HepG2 (cell line): ENCODE data around the gene LSS. TPM values are rescaled to one million over a fixed set of nuclear protein-coding genes. Genes with fewer than 3 reads are reported as not detected.

Experiments
- ATAC-seq: fragments of 200-7000 bp; cut with Tn5 transposase; 3 replicates; pipeline ENCODE4 v1.9.1; 2020; ENCODE audit warnings: mild to moderate bottlenecking, moderate library complexity
- BruUV-seq: library from RNA; stranded (reverse); fragments of 400-500 nt; replicated peaks from 2 replicates; lab custom pipeline; 2021; lab: Mats Ljungman, UMichigan
- CTCF ChIA-PET: fragments of 300-600 bp; formaldehyde crosslinking; extraction: SDS; loops from one replicate; lab custom pipeline; 2021; ENCODE audit warnings: low total read pairs, inconsistent platforms, low intra/inter-chr PET ratio; lab: Yijun Ruan, JAX
- POLR2A ChIA-PET: fragments of 350-600 bp; sonication (Branson Sonifier 250); formaldehyde crosslinking; loops from one replicate; lab custom pipeline; 2020; ENCODE audit warnings: antibody characterized with exemption, inconsistent platforms; lab: Yijun Ruan, JAX
- DNase-seq: peaks from one replicate; pipeline ENCODE4 v3.0.0-alpha.2; 2015; ENCODE audit warnings: low spot score
- FAIRE-seq: peaks from 3 replicates; lab custom pipeline; 2011; peaks lifted over from hg19 to GRCh38; lab: Jason Lieb, UNC
- H2AFZ ChIP-seq: one replicate; pipeline ENCODE4 v1.6.1; 2011; ENCODE audit warnings: low read length, inconsistent platforms
- H3K27ac ChIP-seq: fragments of 300-600 bp; 3 replicates; pipeline ENCODE4 v1.8.0; 2011; ENCODE audit warnings: mixed run types, mild to moderate bottlenecking, mixed read lengths, low read length, inconsistent platforms; ENCODE audit not compliant: insufficient read depth; ENCODE audit errors: extremely low read length
- H3K27me3 ChIP-seq, 2 experiments: fragments of 200-600 bp in 1 of 2; 2 replicates in 1 of 2; 3 replicates in 1 of 2; pipeline versions ENCODE4 v1.6.0 to v1.8.0; 2011; ENCODE audit warnings: low read length in 2 of 2, mild to moderate bottlenecking in 2 of 2, moderate library complexity in 2 of 2, inconsistent platforms in 1 of 2; ENCODE audit not compliant: insufficient read depth in 2 of 2, control insufficient read depth in 1 of 2
- H3K36me3 ChIP-seq, 2 experiments: fragments of 200-600 bp in 1 of 2; replicated peaks in 1 of 2; 2 replicates in 1 of 2; 3 replicates in 1 of 2; pipeline versions ENCODE4 v1.5.1 to v1.8.0; 2011; ENCODE audit warnings: low read length in 2 of 2, inconsistent platforms in 1 of 2; ENCODE audit not compliant: insufficient read depth in 2 of 2, control insufficient read depth in 1 of 2
- H3K4me1 ChIP-seq: 2 replicates; pipeline ENCODE4 v1.5.1; 2012; ENCODE audit warnings: low read length, inconsistent platforms; ENCODE audit not compliant: insufficient read depth
- H3K4me2 ChIP-seq: 2 replicates; pipeline ENCODE4 v1.6.0; 2011; ENCODE audit warnings: low read depth, low read length, inconsistent platforms
- H3K4me3 ChIP-seq, 3 experiments: fragments of 200-600 bp in 1 of 3; sonication (generic), shearing (Covaris generic) in 1 of 3; replicated peaks in 1 of 3; 2 replicates each; pipeline ENCODE4 v1.5.1; 2011 to 2016; ENCODE audit warnings: low read length in 3 of 3, inconsistent platforms in 2 of 3, low read depth in 2 of 3, mild to moderate bottlenecking in 2 of 3, control low read depth in 1 of 3, mixed read lengths in 1 of 3; ENCODE audit not compliant: insufficient read depth in 1 of 3
- H3K79me2 ChIP-seq: one replicate; pipeline ENCODE4 v1.6.1; 2011; ENCODE audit warnings: low read length, inconsistent platforms; ENCODE audit not compliant: insufficient read depth
- H3K9ac ChIP-seq: 2 replicates; pipeline ENCODE4 v1.6.0; 2011; ENCODE audit warnings: mild to moderate bottlenecking, low read depth, low read length, inconsistent platforms; ENCODE audit not compliant: insufficient read depth
- H3K9me3 ChIP-seq: 2 replicates; pipeline ENCODE4 v1.5.1; 2012; ENCODE audit warnings: mild to moderate bottlenecking, low read length
- H4K20me1 ChIP-seq: 2 replicates; pipeline ENCODE4 v1.6.0; 2011; ENCODE audit warnings: inconsistent platforms, mild to moderate bottlenecking, low read length, moderate library complexity; ENCODE audit not compliant: insufficient read depth
- AGO2 ChIP-seq: fragments of 200-400 bp; formaldehyde crosslinking; optimal IDR thresholded peaks from 2 replicates; pipeline ENCODE3; 2017; ENCODE audit warnings: mild to moderate bottlenecking, low read depth, low read length, moderate library complexity
- CTCF ChIP-seq: sonication (generic); formaldehyde crosslinking; IDR thresholded peaks from 2 replicates; pipeline ENCODE4 v1.5.0; 2020; ENCODE audit warnings: mild to moderate bottlenecking, missing genetic modification reagents, moderate library complexity
- DZIP1 ChIP-seq: sonication (generic); formaldehyde crosslinking; IDR thresholded peaks from 2 replicates; pipeline ENCODE4 v1.5.0; 2020; ENCODE audit warnings: mild to moderate bottlenecking, missing genetic modification reagents
- MYC ChIP-seq: sonication (generic); formaldehyde crosslinking; IDR thresholded peaks from 2 replicates; pipeline ENCODE4 v1.9.0; 2021; ENCODE audit warnings: missing genetic modification reagents, borderline replicate concordance
- STAG1 ChIP-seq: sonication (generic); formaldehyde crosslinking; IDR thresholded peaks from 2 replicates; pipeline ENCODE4 v1.4.0; 2020; ENCODE audit warnings: missing genetic modification reagents
- ZBTB49 ChIP-seq: sonication (generic); formaldehyde crosslinking; IDR thresholded peaks from 2 replicates; pipeline ENCODE4 v1.4.0; 2020; ENCODE audit warnings: missing genetic modification reagents, borderline replicate concordance
- ZNF276 ChIP-seq: sonication (generic); formaldehyde crosslinking; IDR thresholded peaks from 2 replicates; pipeline ENCODE4 v1.4.0; 2020; ENCODE audit warnings: mild to moderate bottlenecking, low read depth, missing genetic modification reagents
- ZNF326 ChIP-seq: sonication (generic); formaldehyde crosslinking; IDR thresholded peaks from 2 replicates; pipeline ENCODE4 v1.4.0; 2020; ENCODE audit warnings: missing genetic modification reagents, borderline replicate concordance
- WGBS: methylation state at CpG from one replicate; pipeline ENCODE4 v1.1.6; 2017; ENCODE audit warnings: low lambda C conversion rate; 5-methylcytosine and 5-hydroxymethylcytosine counted together
- in situ Hi-C: cut with HindIII; loops from 2 replicates; pipeline ENCODE4 v1.10.0; 2017; ENCODE audit warnings: low pct_unique_long_range_greater_than_20kb; ENCODE audit not compliant: extremely low pct_ligation_motif_present
- intact Hi-C: fragments of 100-400 bp; cut with micrococcal nuclease; formaldehyde crosslinking; loops from one replicate; pipeline ENCODE4 v1.10.0; 2022; ENCODE audit not compliant: unreplicated experiment
- polyA plus RNA-seq, 8 experiments: library from polyadenylated mRNA; depleted of rRNA in 3 of 8; stranded (reverse) in 7 of 8; unstranded in 1 of 8; fragments of >200 nt; fragmentation: Illumina TruSeq in 4 of 8; extraction: Trizol in 4 of 8; gene quantifications; 2 replicates each; pipeline versions ENCODE4 v1.2.1 to v1.2.3, GENCODE V29; 2011 to 2016; ENCODE audit warnings: low read depth in 4 of 8, missing spikeins in 1 of 8, mixed read lengths in 1 of 8; ENCODE audit not compliant: insufficient read depth in 1 of 8
- total RNA-seq, 5 experiments: library from RNA; depleted of rRNA; stranded (reverse); fragments of >200 nt; fragmentation: Illumina TruSeq; extraction: Trizol; gene quantifications; 2 replicates each; pipeline ENCODE4 v1.2.3, GENCODE V29; 2016; ENCODE audit warnings: low read depth in 1 of 5

LSS gene
- total and polyA plus RNA-seq, 2 of the 13 experiments (the other 11 are each of a cell fraction or from before 2014, with no cell fraction given) = 72.6 to 113 TPM

GRCh38 chr21:46268371-46268770, 39.8 kb upstream of the LSS start (continued):
- TF ChIP-seq AGO2 (no peak), ZNF276 (no peak), ZNF326 (CRISPR knock-in tag) (no peak), ZBTB49 (no peak), DZIP1 (no peak)

- H3K27ac ChIP-seq = no peak overlapping the region
- no peaks in the 10 kb centered on the region for H3K4me1 ChIP-seq
- in situ Hi-C loops (no loop called here), intact Hi-C loops (no loop called here)
- peaks cover 35 to 74% of the 10 kb centered on the region in 2 experiments for H3K36me3 ChIP-seq
- WGBS = 97% methylated on average over 19 of the region's 19 CpGs
- no peaks in the 10 kb centered on the region for H3K9me3 ChIP-seq
- no peak overlapping the region for H3K4me3 ChIP-seq
- ATAC-seq (no peak; the same call in 2 of the 3 replicates), DNase-seq (no peak), FAIRE-seq (no peak)
- TF ChIP-seq CTCF (CRISPR knock-in tag) (peak; percentile 22; the same call in 1 of the 2 replicates), STAG1 (CRISPR knock-in tag) (0 out of 2 replicates have a peak, but pooled peaks have one; percentile 19), AGO2 (peak; percentile 58), MYC (CRISPR knock-in tag) (no peak)
- H3K4me2 ChIP-seq = no peak overlapping the region
- no peaks in the 10 kb centered on the region for H3K27me3 ChIP-seq
- no TSS peak for BruUV-seq
- POLR2A ChIA-PET = no interaction called here
- no peaks in the 10 kb centered on the region for H4K20me1 ChIP-seq
- no peak overlapping the region for H2AFZ ChIP-seq
- CTCF ChIA-PET = no interaction called here
- no peak overlapping the region for H3K9ac ChIP-seq
- no peaks in the 10 kb centered on the region for H3K79me2 ChIP-seq
These were observed 38.4 kb upstream of the LSS start for GRCh38 chr21:46266946-46267345.
